Thoracic aorta (tissue), 2 donors: ENCODE results near the gene CDH11. TPM values are rescaled to one million over a fixed set of nuclear protein-coding genes. Genes with fewer than 3 reads are reported as not detected.

Experiments
- ATAC-seq: fragments of 150-250 bp; one replicate; pipeline ENCODE4 v1.8.0; 2017; ENCODE audit warnings: low read depth; ENCODE audit not compliant: insufficient number of reproducible peaks, low FRiP score
- DNase-seq: peaks from one replicate; pipeline ENCODE4 v3.0.0-alpha.2; 2020; ENCODE audit warnings: low spot score
- H3K27ac ChIP-seq, 2 donors: fragments of 200-600 bp; sonication (generic); 1 replicate in 1 of 2; 2 replicates in 1 of 2; pipeline ENCODE4 v1.5.1; 2016; ENCODE audit warnings: mild to moderate bottlenecking in 2 of 2, moderate library complexity in 2 of 2
- H3K27me3 ChIP-seq: fragments of 200-600 bp; sonication (generic); replicated peaks from 2 replicates; pipeline ENCODE4 v1.6.0; 2016; ENCODE audit warnings: mild to moderate bottlenecking; ENCODE audit not compliant: insufficient read depth
- H3K36me3 ChIP-seq: fragments of 200-600 bp; sonication (generic); one replicate; pipeline ENCODE4 v1.5.1; 2016
- H3K4me1 ChIP-seq, 2 donors: fragments of 200-600 bp; sonication (generic); 1 replicate in 1 of 2; 2 replicates in 1 of 2; pipeline versions ENCODE4 v1.5.1 to v1.6.0; 2016; ENCODE audit warnings: low read depth in 2 of 2, mild to moderate bottlenecking in 1 of 2; ENCODE audit not compliant: control insufficient read depth in 1 of 2
- H3K4me3 ChIP-seq: fragments of 200-600 bp; sonication (generic); 2 replicates; pipeline ENCODE4 v1.5.1; 2016; ENCODE audit warnings: mild to moderate bottlenecking
- H3K9me3 ChIP-seq: fragments of 200-600 bp; sonication (generic); 2 replicates; pipeline ENCODE4 v1.5.1; 2016
- total RNA-seq, 2 donors: library from RNA; depleted of rRNA; stranded (reverse); fragments of >200 nt; gene quantifications; one replicate each; pipeline versions ENCODE4 v1.1.0 to v1.2.3, GENCODE V29; 2016
- TF ChIP-seq, protein P1 (sequence below): fragments of 200-600 bp; sonication (generic); IDR thresholded peaks from one replicate; pipeline ENCODE4 v1.5.1; 2019; ENCODE audit warnings: antibody characterized with exemption

The CDH11 gene
- total RNA-seq, 2 donors from 2014 or later = 191 to 354 TPM

DNA sequence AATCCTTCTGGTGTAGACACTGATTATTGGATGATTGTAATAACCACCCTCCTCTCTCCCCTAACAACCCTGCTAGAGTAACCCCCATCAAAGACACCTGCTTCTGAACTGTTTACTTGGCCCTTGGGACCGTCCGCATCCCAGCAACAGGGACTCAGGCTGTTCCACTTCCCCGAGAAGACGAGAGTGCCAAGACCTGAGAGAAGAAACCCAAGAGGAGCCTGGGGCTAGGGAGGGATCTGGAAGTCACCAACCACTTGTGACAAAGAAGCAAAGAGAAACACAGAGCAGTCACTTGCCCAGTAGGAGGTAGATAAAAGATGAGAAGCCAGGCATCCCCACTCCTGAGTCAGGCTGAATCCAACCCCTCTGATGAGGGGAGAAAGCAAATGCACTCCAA is 84.3 kb downstream of the CDH11 start:
- no peaks in the 10 kb centered on the region for H3K9me3 ChIP-seq
- no peaks in the 10 kb centered on the region for H3K36me3 ChIP-seq
- ATAC-seq (no peak), DNase-seq (no peak)
- no peaks in the 10 kb centered on the region for H3K27me3 ChIP-seq
- TF ChIP-seq, protein P1, sequence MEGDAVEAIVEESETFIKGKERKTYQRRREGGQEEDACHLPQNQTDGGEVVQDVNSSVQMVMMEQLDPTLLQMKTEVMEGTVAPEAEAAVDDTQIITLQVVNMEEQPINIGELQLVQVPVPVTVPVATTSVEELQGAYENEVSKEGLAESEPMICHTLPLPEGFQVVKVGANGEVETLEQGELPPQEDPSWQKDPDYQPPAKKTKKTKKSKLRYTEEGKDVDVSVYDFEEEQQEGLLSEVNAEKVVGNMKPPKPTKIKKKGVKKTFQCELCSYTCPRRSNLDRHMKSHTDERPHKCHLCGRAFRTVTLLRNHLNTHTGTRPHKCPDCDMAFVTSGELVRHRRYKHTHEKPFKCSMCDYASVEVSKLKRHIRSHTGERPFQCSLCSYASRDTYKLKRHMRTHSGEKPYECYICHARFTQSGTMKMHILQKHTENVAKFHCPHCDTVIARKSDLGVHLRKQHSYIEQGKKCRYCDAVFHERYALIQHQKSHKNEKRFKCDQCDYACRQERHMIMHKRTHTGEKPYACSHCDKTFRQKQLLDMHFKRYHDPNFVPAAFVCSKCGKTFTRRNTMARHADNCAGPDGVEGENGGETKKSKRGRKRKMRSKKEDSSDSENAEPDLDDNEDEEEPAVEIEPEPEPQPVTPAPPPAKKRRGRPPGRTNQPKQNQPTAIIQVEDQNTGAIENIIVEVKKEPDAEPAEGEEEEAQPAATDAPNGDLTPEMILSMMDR = no peak
- H3K4me1 ChIP-seq = peaks cover 0 to 6% of the 10 kb centered on the region in 2 donors
- H3K4me3 ChIP-seq = no peak overlapping the region
- H3K27ac ChIP-seq = no peak overlapping the region

DNA sequence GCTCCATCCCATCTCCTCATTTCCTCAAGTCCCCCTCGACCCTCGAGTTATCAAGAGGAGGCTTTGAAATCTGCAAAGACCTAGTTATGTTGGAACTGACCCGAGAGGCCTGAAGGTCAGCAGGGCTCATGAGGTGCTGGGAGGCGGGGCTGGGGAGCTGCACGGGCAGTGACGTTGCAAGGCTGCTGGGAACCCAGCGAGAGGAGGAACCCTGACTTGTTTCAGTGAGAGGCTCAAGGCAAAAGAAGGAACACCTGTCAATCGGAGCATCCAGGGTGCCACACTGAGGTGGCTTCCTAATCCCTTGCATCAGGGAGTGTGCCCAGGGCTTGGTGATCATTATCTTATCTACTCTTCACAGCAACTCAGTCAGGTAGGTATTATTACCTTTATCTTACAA is 86.9 kb downstream of the CDH11 start:
- TF ChIP-seq, protein P1 = no peak
- DNase-seq (no peak), ATAC-seq (no peak)
- Histone ChIP-seq H3K27me3 (no peaks in the 10 kb centered on the region), H3K27ac (no peak overlapping the region), H3K36me3 (no peaks in the 10 kb centered on the region), H3K9me3 (no peaks in the 10 kb centered on the region), H3K4me1 (peaks cover 0 to 20% of the 10 kb centered on the region in 2 donors), H3K4me3 (no peak overlapping the region)

DNA sequence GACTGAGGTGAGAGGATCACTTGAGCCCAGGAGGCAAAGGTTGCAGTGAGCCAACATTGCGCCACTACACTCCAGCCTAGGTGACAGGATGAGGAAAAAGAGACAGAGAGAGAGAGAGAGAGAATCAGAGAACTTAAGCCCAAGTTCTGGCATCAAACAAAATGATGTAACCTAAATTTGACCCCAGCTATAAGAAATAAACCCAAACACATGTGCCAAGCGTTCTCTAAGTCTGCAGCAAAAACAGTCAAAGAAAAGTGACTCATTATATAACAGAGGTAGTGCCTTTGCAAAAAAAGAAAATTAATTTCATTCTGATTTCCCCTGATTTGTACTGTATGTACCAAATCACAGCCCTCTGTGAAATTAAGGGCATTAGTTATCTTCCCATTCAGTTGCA is 89.5 kb downstream of the CDH11 start:
- Histone ChIP-seq H3K27ac (no peak overlapping the region), H3K4me3 (no peak overlapping the region), H3K4me1 (peaks cover 0 to 27% of the 10 kb centered on the region in 2 donors), H3K36me3 (no peaks in the 10 kb centered on the region), H3K27me3 (no peaks in the 10 kb centered on the region), H3K9me3 (no peaks in the 10 kb centered on the region)
- DNase-seq (no peak), ATAC-seq (no peak)
- TF ChIP-seq, protein P1 = no peak

DNA sequence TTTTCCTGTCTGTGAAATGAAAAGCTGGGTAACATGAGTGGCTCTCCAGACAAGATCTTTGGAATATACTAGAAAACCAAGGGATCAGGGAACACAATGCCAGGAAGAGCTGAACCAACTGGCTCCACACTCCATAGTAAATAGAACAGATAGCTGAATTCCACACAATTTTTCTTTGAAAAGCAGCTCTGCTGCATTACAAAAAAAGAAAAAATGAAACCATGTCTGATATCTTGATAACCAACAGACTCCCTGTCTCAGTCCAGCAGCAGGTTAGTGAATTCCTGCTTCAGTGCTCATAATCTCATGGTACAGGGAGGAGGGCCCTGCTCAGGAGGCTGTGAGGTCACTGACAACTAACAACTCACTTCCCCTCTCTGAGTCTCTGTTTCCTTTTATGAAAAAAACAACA is 97.1 kb downstream of the CDH11 start:
- H3K27ac ChIP-seq = no peak overlapping the region

DNA sequence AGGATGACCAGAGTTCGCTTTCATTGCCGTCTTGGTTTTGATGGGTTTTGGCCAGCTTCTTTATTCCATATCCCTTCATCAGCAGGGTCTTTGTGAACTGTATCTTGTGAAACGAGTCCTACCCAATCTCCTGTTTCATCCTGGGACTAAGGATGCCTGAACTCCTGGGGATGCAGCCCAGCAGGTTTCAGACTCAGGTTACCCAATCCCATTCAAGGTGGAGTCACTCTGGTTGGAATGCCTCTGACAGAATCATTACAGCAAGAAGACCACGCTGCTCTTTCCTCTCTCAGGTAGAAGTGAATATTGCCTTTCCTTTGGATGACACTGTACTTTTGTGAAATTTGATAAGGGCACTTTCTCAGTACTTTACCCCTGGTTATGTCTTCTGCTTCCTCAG is 98.1 kb downstream of the CDH11 start:
- Histone ChIP-seq H3K4me3 (no peak overlapping the region), H3K36me3 (no peaks in the 10 kb centered on the region), H3K27me3 (no peaks in the 10 kb centered on the region), H3K27ac (no peak overlapping the region), H3K9me3 (no peaks in the 10 kb centered on the region), H3K4me1 (peaks cover 0 to 12% of the 10 kb centered on the region in 2 donors)
- TF ChIP-seq, protein P1 = no peak
- no peak for DNase-seq
- ATAC-seq = no peak

More for the DNA sequence above, 97.1 kb downstream of the CDH11 start:
- no peaks in the 10 kb centered on the region for H3K9me3 ChIP-seq
- H3K4me1 ChIP-seq = peaks cover 0 to 17% of the 10 kb centered on the region in 2 donors
- no peak overlapping the region for H3K4me3 ChIP-seq
- no peaks in the 10 kb centered on the region for H3K36me3 ChIP-seq
- DNase-seq (no peak), ATAC-seq (no peak)
- TF ChIP-seq, protein P1 = no peak
- no peaks in the 10 kb centered on the region for H3K27me3 ChIP-seq
